Posterior vena cava (tissue), 2 donors: ENCODE results near the gene FEV. TPM values are rescaled to one million over a fixed set of nuclear protein-coding genes. Genes with fewer than 3 reads are reported as not detected.
"Not testable (repeated sequence)": the region's sequence is repeated elsewhere in the genome, so short reads cannot be mapped to it uniquely, and the experiment has no call there.

Experiments used
- DNase-seq: peaks from one replicate; pipeline ENCODE4 v3.0.0-alpha.2; 2020; ENCODE audit warnings: low spot score
- intact Hi-C, 2 donors: fragments of 100-400 bp; cut with DNase I; formaldehyde crosslinking; loops; one replicate each; pipeline versions ENCODE4 v1.14.1 to v1.14.2; 2022 to 2023
- microRNA-seq, 2 donors: library from miRNA; unstranded; fragments of <30 nt; microRNA quantifications; one replicate each; pipeline ENCODE4 v1.2.0, GENCODE V29; 2020 to 2021; ENCODE audit warnings: borderline microRNAs expressed in 2 of 2
- total RNA-seq, 2 donors: library from RNA; stranded (reverse); fragmentation: NEBNext Ultra II Directional; extraction: Animal tissue kit (Norgen Biotek cat#: 25700); gene quantifications; one replicate each; pipeline ENCODE4 v1.2.1, GENCODE V29; 2021
- donor health status: DM: yes; HTN: yes; CAD: no.
- donor health status: DM: yes; HTN: yes; CAD: no.

FEV gene
- total RNA-seq, 2 donors from 2014 or later, result not detected

DNA sequence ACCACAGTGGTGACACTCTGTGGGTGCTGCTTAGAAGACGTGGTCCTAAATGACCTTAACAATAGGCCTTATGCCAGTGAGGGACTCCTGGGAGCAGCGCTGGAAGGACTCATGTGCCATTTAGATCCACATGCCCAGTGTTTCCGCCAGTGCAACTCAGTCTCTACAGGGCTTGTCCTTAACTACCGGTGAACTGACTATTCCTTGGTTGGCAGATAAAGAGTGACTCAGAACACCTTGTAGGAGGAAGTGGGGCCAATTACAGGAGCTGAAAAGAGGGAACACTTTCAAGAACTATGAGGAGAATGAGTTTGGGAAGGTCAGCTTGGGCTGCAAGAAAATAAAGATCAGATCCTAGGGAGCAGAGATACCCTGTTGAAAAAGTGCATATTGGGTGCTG lies 27.3 kb downstream of the FEV start:
- intact Hi-C loops, result no loop called here
- no peak for DNase-seq

DNA sequence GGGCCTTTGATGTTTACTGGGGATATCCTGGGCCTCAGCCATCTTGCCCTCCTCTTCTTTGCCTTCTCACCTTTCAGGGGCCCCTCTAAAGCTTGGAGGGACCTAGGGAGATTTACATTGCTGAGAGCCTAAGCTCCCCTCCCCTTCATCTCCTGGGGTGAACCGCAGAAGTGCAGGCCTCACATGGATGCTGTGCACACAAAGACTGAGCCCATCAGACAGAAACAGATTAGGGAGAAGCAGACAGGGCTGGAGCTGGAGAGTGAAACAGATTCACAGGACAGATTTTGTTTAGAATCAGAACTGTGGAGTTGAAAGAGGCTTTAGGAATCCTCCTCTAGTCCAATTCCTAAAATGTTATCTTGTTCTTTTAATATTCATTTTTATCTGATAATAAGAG lies 28.9 kb downstream of the FEV start:
- intact Hi-C loops, result no loop called here
- DNase-seq, result no peak

DNA sequence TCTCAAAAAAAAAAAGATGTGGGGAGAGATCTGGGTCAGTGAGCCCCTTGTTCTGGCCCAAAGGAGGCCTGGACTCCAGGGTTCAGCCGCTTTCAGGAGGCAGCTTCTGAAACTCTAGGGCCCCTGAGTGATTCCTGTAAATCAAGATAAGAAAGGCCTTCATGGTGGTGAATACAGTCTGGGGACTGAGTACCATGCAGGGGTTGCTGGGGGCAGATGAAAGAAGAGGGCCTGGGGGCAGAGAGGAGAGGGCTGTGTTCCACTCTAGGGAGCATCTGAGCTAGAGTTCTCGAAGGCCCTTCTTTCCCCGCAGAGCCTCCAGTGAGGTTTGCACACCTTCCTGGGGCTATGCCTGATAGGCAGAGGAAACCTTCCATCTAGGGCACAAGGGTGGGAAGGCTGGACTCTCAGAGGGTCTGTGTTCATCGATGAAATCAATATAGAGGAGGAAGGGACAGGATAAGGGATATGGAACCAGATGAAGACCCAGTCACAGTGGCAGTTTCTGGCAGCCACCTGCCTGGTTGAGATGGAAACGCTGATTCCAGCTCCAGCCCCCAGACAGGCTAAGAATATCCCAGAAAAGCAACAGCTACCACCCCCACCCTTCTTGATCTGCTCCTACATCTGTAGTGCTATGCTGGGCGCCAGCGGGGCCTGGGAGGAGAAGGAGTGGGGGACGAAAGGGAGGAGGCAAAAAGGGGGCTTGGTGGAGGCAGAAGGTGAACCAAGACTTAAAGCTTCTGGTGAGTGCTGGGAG lies 30.3 kb downstream of the FEV start:
- DNase-seq, result no peak
- intact Hi-C loops, result no loop called here

DNA sequence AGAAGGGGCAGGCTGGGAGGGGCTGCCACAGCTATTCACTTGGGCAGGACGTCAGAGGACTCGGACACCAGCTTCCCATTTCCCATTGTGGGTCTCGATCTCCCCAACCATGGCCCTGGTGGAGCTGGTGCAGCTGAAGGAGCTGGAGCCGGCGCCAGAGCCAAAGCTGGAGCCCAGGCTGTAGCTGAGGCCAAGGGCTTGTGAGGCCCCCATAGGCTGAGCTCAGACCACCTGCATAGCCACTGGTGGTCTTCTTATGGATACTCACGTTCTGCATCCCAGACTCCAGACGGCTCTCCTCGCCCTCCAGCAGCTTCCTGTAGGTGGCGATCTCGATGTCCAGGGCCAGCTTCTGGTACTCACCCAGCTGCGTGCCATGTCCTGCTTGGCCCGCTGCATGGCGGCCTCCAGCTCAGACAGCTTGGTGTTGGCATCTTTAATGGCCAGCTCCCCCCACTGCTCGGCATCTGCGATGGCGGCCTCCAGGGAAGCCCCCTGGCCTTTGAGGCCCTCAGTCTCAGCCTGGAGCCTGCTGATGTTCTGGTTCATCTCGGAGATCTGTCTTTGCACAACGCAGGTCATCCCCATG lies 31.5 kb downstream of the FEV start:
- intact Hi-C loops, result loop anchor here in 1 of 2 donors (2.0 kb wide), 1 partner anchor 19 kb away; no protein-coding TSS in a partner anchor
- no peak for DNase-seq

DNA sequence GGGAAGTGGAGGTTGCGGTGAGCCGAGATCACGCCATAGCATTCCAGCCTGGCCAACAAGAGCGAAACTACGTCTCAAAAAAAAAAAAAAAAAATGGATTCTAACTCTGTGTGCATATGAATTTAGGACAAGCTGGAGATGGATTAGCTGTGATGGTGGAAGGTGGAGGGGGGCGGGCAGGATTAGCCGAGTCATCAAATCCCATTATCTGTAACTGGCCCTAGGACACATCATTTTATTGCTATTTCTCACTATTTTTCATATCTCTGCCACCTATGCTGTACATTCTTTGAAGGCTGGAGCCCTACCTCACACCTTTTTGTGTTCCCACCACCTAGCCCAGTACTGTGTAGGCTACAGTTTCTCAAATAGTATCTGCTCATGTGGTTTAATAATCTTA lies 32.8 kb downstream of the FEV start:
- intact Hi-C loops, result loop anchor here in 1 of 2 donors (2.0 kb wide), 1 partner anchor 21 kb away; no protein-coding TSS in a partner anchor
- no peak for DNase-seq

DNA sequence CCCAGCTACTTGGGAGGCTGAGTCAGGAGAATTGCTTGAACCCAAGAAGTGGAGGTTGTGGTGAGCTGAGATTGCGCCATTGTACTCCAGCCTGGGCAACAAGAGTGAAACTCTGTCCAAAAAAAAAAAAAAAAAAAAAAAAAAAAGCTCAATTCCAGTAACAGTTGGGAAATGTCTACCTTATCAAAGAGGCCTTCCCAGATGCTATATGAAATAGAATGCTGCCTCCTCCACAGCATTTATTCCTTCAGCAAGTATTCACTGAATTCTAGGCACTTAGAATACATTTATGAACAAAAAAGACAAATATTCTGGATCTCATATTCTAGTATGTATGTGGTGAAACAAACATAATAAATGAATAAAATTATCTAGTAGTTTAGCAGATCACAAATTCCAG lies 38.4 kb downstream of the FEV start:
- intact Hi-C loops, result no loop called here
- no peak for DNase-seq

DNA sequence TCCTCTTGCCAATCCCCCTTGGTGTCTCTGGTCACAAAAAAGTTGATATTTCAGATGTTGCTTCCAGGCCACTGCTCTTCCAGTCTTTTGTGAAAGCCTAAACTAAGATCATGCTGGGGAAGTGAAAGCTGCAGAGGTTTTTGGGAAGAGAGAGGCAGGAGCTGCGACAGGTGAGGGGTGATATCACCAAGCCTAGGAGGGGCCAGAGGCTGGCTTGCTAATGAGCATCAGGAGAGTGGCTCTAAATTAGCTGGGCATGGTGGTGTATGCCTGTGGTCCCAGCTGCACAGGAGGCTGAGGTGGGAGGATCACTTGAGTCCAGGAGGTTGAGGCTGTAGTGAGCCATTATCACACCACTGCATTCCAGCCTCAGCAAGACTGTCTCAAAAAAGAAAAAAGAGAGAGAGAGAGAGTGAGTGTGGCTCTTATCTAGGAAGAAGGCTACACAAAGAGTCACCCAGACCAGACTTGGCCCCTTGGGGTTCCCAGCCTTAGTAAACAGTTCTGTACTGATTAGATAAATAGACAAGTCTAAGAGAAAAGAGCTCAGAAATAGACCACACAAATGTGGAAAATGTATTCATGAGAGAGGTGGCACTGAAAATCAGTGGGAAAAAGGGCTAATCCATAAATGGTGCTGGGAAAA lies 40.1 kb downstream of the FEV start:
- no peak for DNase-seq

DNA sequence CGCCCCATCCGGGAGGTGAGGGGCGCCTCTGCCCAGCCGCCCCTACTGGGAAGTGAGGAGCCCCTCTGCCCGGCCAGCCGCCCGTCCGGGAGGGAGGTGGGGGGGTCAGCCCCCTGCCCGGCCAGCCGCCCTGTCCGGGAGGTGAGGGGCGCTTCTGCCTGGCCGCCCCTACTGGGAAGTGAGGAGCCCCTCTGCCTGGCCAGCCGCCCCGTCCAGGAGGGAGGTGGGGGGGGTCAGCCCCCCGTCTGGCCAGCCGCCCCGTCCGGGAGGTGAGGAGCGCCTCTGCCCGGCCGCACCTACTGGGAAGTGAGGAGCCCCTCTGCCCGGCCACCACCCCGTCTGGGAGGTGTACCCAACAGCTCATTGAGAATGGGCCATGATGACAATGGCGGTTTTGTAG lies 53.2 kb downstream of the FEV start:
- intact Hi-C loops, DNase-seq: not testable (repeated sequence)

More for the DNA sequence above, 40.1 kb downstream of the FEV start:
- intact Hi-C loops, result no loop called here

Small RNA genes within 50 kb of the gene (microRNA-seq; reads per million reads assigned to microRNA genes)
- gene MIR375, result 55.8 to 136 reads per million in 2 donors

Other genes with a start within 250 kb of the FEV start
- gene CYP27A1, start 203.0 kb downstream of the FEV start, total RNA-seq, result 10 to 100 TPM in 1 of 2 donors, 1 to 10 TPM in 1; 9.0 to 18.7 TPM
- under 1 TPM in 1 of 2 donors, not detected in 1; 0.23 TPM for gene PRKAG3, start 153.4 kb downstream of the FEV start, total RNA-seq
- gene WNT6, start 125.4 kb downstream of the FEV start, total RNA-seq, result under 1 TPM; 0.23 to 0.24 TPM
- not detected for gene WNT10A, start 104.3 kb downstream of the FEV start, total RNA-seq
- not detected for gene CDK5R2, start 25.5 kb downstream of the FEV start, total RNA-seq
- not detected for gene CRYBA2, start 8.2 kb upstream of the FEV start, total RNA-seq
- not detected for gene CFAP65, start 56.3 kb upstream of the FEV start, total RNA-seq
- not detected for gene IHH, start 75.7 kb upstream of the FEV start, total RNA-seq
- gene NHEJ1, start 175.6 kb upstream of the FEV start, total RNA-seq, result 10 to 100 TPM in 1 of 2 donors, 1 to 10 TPM in 1; 8.9 to 11.6 TPM
- 1 to 10 TPM in 1 of 2 donors, under 1 TPM in 1; 0.71 to 2.1 TPM for gene SLC23A3, start 184.8 kb upstream of the FEV start, total RNA-seq
- gene CNPPD1, start 191.7 kb upstream of the FEV start, total RNA-seq, result 10 to 100 TPM; 46.7 to 49.2 TPM
- gene RETREG2, start 193.1 kb upstream of the FEV start, total RNA-seq, result 10 to 100 TPM; 54.4 to 56.8 TPM
- 10 to 100 TPM; 33.8 to 34.7 TPM for gene ZFAND2B, start 221.6 kb upstream of the FEV start, total RNA-seq
- 10 to 100 TPM; 16.0 to 24.2 TPM for gene ABCB6, start 233.8 kb upstream of the FEV start, total RNA-seq
- 10 to 100 TPM; 28.5 to 38.5 TPM for gene ATG9A, start 244.5 kb upstream of the FEV start, total RNA-seq
- 10 to 100 TPM; 11.5 to 24.2 TPM for gene ANKZF1, start 244.6 kb upstream of the FEV start, total RNA-seq